ENCODE measurements around the gene GCG.

Gene GCG

DNA sequence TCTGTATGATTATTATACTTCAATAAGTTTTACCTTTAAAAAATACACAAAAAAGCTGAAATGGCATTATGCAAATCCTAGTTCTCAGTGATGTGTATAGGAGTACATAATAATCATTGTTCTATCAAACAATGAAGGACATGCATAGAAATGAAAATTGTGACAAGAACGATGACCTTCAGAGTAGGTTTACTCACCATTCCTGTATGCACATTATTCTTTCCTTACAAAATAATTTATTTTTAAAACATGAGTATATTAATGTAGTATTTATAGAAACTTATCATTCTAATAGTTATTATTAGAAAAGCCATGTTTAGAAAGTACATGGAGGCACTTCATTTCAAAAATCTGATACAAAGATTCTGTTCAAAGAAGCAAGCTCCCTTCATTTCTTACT lies 45.3 kb downstream of the GCG start:
- H3K27ac ChIP-seq: no peak overlapping the region
- no peak for DNase-seq (ENCODE audit: low read depth, low spot score)

DNA sequence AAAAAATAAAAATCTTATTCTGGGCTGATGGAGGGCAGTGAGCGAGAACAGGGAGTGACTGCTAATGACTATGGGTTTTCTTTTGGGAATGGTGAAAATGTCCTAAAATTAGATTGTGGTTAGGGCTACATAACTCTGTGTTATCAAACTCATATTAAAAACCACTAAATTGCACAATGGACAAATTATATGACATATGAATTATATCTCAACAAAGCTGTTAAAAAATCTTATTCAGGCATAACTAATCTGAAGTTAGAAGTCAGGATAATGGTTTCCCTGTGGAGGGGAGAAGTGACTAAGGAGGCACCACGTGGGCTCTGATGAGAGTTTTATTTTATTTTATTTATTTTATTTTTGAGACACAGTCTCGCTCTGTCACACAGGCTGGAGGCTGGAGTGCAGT lies 45.9 kb downstream of the GCG start:
- DNase-seq (ENCODE audit: low read depth, low spot score): no peak
- no peak overlapping the region for H3K27ac ChIP-seq

- H3K27ac ChIP-seq: no peak overlapping the region
- DNase-seq (ENCODE audit: low read depth, low spot score): no peak
Observed at GRCh38 chr2:162103443-162104009, 48.5 kb downstream of the GCG start.

GRCh38 chr2:162100579-162100978 lies 51.5 kb downstream of the GCG start:
- no peak overlapping the region for H3K27ac ChIP-seq
- no peak for DNase-seq (ENCODE audit: low read depth, low spot score)

DNA sequence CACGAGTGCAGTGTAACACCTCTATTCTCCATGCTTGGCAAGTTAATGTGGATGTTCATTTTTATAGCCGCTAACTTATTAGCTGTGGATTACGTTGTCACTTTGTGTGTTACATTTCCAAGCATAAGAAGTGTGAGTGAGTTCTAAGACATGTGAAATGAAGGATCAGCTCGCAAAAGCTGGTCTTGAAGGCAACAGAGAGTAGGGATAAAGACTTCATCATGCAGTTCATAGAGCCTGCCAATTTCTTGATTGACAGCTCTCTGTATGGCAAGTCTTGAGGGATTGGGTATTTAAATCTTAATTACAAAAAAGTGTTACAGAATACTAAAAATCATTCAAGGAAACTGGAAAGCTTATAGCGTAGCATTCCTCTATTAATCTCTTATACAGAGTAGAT lies 52.2 kb downstream of the GCG start:
- no peak for DNase-seq (ENCODE audit: low read depth, low spot score)
- H3K27ac ChIP-seq: no peak overlapping the region
